ENCODE measurements around the gene CTCF.

GRCh38 chr16:67534431-67534830 lies 27.9 kb upstream of the CTCF start:
- TF ChIP-seq CTCF (IDR thresholded peaks at IDR 0.05 in 8 of 11, conservative IDR thresholded peaks at IDR 0.05 in 3 of 11) = no peak
- TF ChIP-seq POLR2A (IDR thresholded peaks at IDR 0.05) = no peak

Measured in spleen (tissue), 7 donors.